IPS-18c (cell line): ENCODE results near the gene CDH23.

ENCODE experiments used
- H3K4me3 ChIP-seq: 2 replicates; pipeline ENCODE4 v1.7.0; 2013; ENCODE audit warnings: low read depth, mild to moderate bottlenecking, low read length, moderate library complexity; ENCODE audit not compliant: insufficient read depth
- H3K9me3 ChIP-seq: one replicate; pipeline ENCODE4 v1.6.1; 2013; ENCODE audit warnings: mild to moderate bottlenecking, low read length, moderate library complexity; ENCODE audit not compliant: control insufficient read depth, insufficient read depth

The CDH23 gene

GRCh38 chr10:71538608-71539260, 142.0 kb downstream of the CDH23 start:
- Histone ChIP-seq H3K9me3 (no peaks in the 10 kb centered on the region), H3K4me3 (no peak overlapping the region)

GRCh38 chr10:71539442-71540118, 142.9 kb downstream of the CDH23 start:
- Histone ChIP-seq H3K9me3 (no peaks in the 10 kb centered on the region), H3K4me3 (no peak overlapping the region; the same call in 1 of the 2 replicates)

DNA sequence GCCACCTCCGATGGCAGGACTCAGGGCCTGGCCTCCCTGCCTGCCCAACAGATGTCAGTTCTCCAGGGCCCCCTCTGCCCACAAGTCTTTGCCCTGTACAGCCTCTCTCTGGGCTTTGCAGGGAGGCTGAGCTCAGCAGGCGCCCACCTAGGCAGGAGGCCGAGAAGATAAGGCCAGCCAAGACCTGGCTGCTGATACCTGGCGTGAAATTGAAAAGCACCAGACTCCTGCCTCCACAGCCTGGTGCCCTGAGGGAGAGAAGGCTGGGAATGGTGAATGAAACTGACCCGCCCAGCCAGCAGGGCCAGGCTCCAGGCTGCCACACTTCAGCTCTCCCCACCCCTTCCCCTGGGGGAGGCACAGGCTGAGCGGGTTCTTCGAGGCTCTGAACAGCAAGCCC, 145.8 kb downstream of the CDH23 start:
- H3K9me3 ChIP-seq = no peaks in the 10 kb centered on the region
- H3K4me3 ChIP-seq = no peak overlapping the region

DNA sequence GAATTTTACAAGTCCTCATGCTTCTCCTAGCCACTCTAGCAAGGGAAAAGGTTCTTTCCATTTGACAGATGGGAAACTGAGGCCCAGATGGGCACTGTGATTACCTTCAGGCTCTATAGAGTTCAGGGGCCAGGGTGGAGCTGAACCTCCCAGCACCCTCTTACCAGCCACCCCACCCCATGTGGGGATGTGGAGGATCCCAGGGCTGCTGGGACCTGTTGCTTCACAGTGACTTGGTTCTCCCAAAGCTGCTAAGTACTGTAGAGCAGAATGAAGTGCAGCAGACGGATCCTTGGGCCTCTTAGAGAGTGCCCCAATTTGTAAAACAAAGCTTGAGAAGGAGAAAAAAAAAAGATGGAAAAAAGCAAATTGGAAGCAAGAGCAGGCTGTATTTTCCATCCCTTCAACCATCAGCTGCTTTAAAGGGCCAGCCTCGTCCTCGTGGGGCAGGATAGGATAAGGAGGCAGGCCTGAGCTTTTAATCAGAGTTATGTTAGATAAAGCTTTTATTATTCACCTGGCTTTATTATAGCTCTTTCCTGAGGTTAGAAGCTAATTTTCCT, 147.0 kb downstream of the CDH23 start:
- H3K4me3 ChIP-seq = no peak overlapping the region
- no peaks in the 10 kb centered on the region for H3K9me3 ChIP-seq

- no peak overlapping the region for H3K4me3 ChIP-seq
- no peaks in the 10 kb centered on the region for H3K9me3 ChIP-seq
Observed at GRCh38 chr10:71545001-71545400, 148.3 kb downstream of the CDH23 start.

DNA sequence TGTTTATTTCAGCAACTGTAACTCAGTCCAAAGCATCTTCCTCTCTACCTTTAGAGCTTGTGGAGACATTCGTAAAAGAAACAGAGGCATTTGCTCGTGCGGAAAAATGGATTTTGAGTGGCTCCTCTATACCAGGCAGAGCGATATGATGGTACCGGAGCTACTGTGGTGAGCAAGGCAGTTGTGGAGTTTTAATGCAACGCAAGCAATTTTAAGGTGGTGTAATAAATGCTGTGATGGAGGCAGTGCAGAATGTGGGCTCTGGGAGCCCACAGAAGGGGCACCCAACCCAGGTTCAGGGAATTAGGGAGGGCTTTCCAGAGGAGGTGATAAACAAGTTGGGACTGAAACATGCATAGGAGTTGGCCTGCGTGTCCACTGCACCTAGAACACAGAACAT, 149.5 kb downstream of the CDH23 start:
- no peaks in the 10 kb centered on the region for H3K9me3 ChIP-seq

DNA sequence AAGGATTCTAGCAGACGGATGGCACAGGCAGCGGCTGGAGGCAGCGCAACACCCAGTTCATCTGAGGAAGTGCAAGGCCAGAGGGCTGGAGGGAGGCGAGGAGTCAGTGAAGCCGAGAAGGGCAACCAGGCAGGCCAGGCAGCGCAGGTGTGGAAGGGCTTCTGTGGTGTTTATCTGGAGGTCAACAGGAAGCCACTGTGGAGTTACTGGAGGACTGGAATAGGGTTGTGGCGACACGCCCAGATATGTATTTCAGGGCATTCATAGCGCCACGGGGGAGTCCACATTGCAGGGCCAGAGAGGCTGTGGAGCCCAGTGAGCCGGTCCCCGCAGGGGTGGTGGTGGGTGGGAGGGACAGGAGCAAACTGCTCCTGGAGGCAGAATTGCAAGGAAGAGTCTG, 150.6 kb downstream of the CDH23 start:
- Histone ChIP-seq H3K4me3 (no peak overlapping the region), H3K9me3 (no peaks in the 10 kb centered on the region)

More for the DNA sequence above, 149.5 kb downstream of the CDH23 start:
- H3K4me3 ChIP-seq = no peak overlapping the region

GRCh38 chr10:71547876-71548846, 151.4 kb downstream of the CDH23 start:
- no peaks in the 10 kb centered on the region for H3K9me3 ChIP-seq

DNA sequence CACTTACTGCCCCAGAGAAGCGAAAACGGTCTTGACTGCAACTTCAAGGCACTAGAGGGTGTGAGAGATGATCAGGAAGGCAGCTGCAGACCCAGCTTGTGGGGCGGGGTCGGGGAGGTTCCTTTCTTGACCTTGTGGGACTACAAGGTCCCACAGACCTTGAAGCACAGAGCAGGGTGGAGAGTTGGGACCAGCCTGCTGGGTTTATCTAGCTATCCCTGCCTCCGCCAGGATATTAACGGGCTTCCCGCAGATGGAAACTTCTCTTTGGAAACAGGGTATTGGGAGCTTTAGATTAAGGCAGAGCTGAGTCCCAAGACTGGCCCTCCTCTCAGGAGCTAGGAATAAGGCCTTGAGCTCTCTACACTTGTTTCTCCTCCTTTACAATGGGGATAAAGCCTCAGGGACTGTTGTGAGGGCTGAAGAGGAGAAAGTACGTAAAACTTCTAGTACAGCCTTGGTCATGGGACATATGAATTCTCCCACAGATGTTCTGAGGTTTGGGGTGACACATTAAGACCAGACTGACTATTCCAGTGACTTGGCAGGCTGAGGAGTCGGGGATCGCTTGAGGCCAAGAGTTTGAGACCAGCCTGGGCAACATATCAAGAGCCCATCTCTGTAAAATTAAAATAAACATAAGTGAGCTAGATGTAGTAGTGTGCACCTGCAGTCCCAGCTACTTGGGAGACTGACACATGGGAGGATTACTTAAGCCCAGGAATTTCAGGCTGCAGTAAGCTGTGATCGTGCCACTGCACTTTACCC, 153.2 kb downstream of the CDH23 start:
- H3K4me3 ChIP-seq = no peak overlapping the region

More at GRCh38 chr10:71547876-71548846, 151.4 kb downstream of the CDH23 start:
- no peak overlapping the region for H3K4me3 ChIP-seq

GRCh38 chr10:71550628-71551027, 153.9 kb downstream of the CDH23 start:
- Histone ChIP-seq H3K4me3 (no peak overlapping the region), H3K9me3 (no peaks in the 10 kb centered on the region)

More for the DNA sequence above, 153.2 kb downstream of the CDH23 start:
- no peaks in the 10 kb centered on the region for H3K9me3 ChIP-seq

- H3K9me3 ChIP-seq = no peaks in the 10 kb centered on the region
- H3K4me3 ChIP-seq = no peak overlapping the region
Observed at GRCh38 chr10:71551970-71552369, 155.2 kb downstream of the CDH23 start.

DNA sequence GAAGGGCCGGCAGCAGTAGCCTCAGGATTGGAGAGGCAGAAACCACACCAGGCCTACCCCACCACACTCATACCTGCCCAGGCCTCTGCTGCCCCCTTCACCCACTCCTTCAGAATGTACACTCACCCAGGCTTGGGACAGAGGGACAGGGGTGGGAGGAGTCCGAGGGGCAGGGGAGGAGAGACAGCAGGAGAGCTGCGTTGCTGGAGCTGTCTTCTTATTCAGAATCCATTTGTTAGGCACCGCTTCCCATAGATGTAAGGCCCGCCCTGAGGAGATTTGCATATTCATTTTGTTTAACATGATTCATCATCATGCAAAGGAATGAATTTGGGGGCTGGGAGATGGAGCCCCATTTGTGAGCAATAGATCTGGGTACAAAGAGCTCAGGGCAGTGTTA, 156.7 kb downstream of the CDH23 start:
- Histone ChIP-seq H3K9me3 (no peaks in the 10 kb centered on the region), H3K4me3 (no peak overlapping the region)

DNA sequence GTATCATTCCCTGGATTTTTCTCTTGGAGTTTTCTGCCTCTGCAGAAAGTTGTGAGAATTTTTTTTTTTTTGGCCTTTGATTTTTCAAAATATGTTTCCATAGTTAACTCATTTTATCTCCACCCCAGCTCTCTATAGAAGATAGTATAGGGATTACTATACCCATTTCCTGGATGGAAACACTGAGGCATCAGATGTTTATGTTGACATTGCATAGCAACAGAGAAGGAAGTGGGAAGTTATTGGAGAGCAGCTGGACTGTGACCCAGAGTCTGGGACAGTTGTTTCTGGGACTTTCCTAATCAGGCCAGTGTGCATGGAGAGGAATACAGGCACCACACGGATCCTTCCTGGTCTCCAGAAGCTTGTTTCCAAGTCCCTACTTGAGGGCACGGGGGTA, 158.0 kb downstream of the CDH23 start:
- H3K9me3 ChIP-seq = no peaks in the 10 kb centered on the region
- H3K4me3 ChIP-seq = no peak overlapping the region

GRCh38 chr10:71555087-71555723, 158.5 kb downstream of the CDH23 start:
- no peak overlapping the region for H3K4me3 ChIP-seq
- H3K9me3 ChIP-seq = no peaks in the 10 kb centered on the region

- no peak overlapping the region for H3K4me3 ChIP-seq
Observed at GRCh38 chr10:71555724-71556119, 159.0 kb downstream of the CDH23 start.

GRCh38 chr10:71558991-71559390, 162.3 kb downstream of the CDH23 start:
- Histone ChIP-seq H3K4me3 (no peak overlapping the region), H3K9me3 (no peaks in the 10 kb centered on the region)

More at GRCh38 chr10:71555724-71556119, 159.0 kb downstream of the CDH23 start:
- no peaks in the 10 kb centered on the region for H3K9me3 ChIP-seq
